ENCODE data around the gene TCP11L2. TPM values are rescaled to one million over a fixed set of nuclear protein-coding genes. Genes with fewer than 3 reads are reported as not detected.

TCP11L2 gene
- total and polyA plus RNA-seq, 2 of the 8 experiments (the other 6 are each of a cell fraction or from before 2014, with no cell fraction given): 2.1 to 7.1 TPM

GRCh38 chr12:106332536-106332935 is 30.0 kb downstream of the TCP11L2 start:
- H3K9ac ChIP-seq (replicated peaks in 1 of 4; ENCODE audit: extremely low read depth in 1 of 4, low read depth in 3 of 4, low read length in 3 of 4): no peak overlapping the region
- H2AFZ ChIP-seq (ENCODE audit: low read length): no peak overlapping the region
- H3K4me3 ChIP-seq (ENCODE audit: extremely low read depth in 1 of 4, insufficient read depth in 2 of 4, low read depth in 3 of 4, low read length in 4 of 4): no peak overlapping the region
- no peak overlapping the region for H4K8ac ChIP-seq (ENCODE audit: extremely low read depth, insufficient read depth, low read length)
- ChIA-PET CTCF (ENCODE audit: partially characterized antibody) (interaction anchor here (0.8 to 2.1 kb wide), 4 partner anchors 10 to 433 kb away, joined by 3 to 7 read pairs (median 4); no protein-coding TSS in a partner anchor), POLR2A (ENCODE audit: partially characterized antibody) (no interaction called here)
- H3K23me2 ChIP-seq (ENCODE audit: low read depth, low read length): no peaks in the 10 kb centered on the region
- H2BK5ac ChIP-seq (ENCODE audit: low read depth, low read length): no peak overlapping the region
- H4K20me1 ChIP-seq (replicated peaks in 1 of 2; ENCODE audit: control insufficient read depth in 1 of 2, insufficient read depth in 2 of 2, low read length in 2 of 2): no peaks in the 10 kb centered on the region
- FAIRE-seq (no peak), DNase-seq (ENCODE audit: low read depth in 1 of 2, low spot score in 2 of 2) (no peak)
- no peak overlapping the region for H3K4me2 ChIP-seq (ENCODE audit: insufficient read depth in 1 of 2, low read depth in 2 of 2, low read length in 2 of 2)
- no peak overlapping the region for H2BK12ac ChIP-seq (ENCODE audit: low read depth, low read length)
- peaks cover 2 to 6% (median 4%) of the 10 kb centered on the region in 4 experiments; a peak in 4 of 7 replicates for H3K4me1 ChIP-seq (replicated peaks in 1 of 4; ENCODE audit: control insufficient read depth in 3 of 4, insufficient read depth in 4 of 4, low read length in 3 of 4)
- H3K14ac ChIP-seq (ENCODE audit: insufficient read length): no peak overlapping the region
- no peak overlapping the region for H3K23ac ChIP-seq (ENCODE audit: insufficient read length)
- no peak overlapping the region for H2AK5ac ChIP-seq (ENCODE audit: low read depth, low read length)
- H2BK15ac ChIP-seq (ENCODE audit: low read length): no peak overlapping the region
- no peak overlapping the region for H3K4ac ChIP-seq (replicated peaks; ENCODE audit: insufficient read length, low read depth, low read length)
- H3K27me3 ChIP-seq (replicated peaks in 1 of 4; ENCODE audit: control insufficient read depth in 3 of 4, extremely low read depth in 1 of 4, insufficient read depth in 3 of 4, low read length in 3 of 4): no peaks in the 10 kb centered on the region
- H2BK20ac ChIP-seq (ENCODE audit: low read length): no peak overlapping the region
- H3K79me1 ChIP-seq (ENCODE audit: low read depth, low read length): no peaks in the 10 kb centered on the region
- H3K56ac ChIP-seq (replicated peaks; ENCODE audit: insufficient read length, low read depth, low read length): no peak overlapping the region
- H3K36me3 ChIP-seq (ENCODE audit: control insufficient read depth in 2 of 4, insufficient read depth in 4 of 4, low read length in 3 of 4): no peaks in the 10 kb centered on the region; a peak in 1 of 8 replicates
- H3K18ac ChIP-seq (ENCODE audit: extremely low read depth, low read length): no peak overlapping the region
- no peaks in the 10 kb centered on the region for H3K79me2 ChIP-seq (ENCODE audit: control insufficient read depth in 1 of 2, insufficient read depth in 2 of 2, low read length in 2 of 2)
- H3K9me3 ChIP-seq (ENCODE audit: insufficient read depth in 2 of 2, low read depth in 1 of 2, low read length in 1 of 2): peaks cover 0 to 5% of the 10 kb centered on the region in 2 experiments; a peak in 3 of 4 replicates
- no peak overlapping the region for H4K91ac ChIP-seq (replicated peaks; ENCODE audit: insufficient read length, low read length)
- no peak overlapping the region for H4K5ac ChIP-seq (ENCODE audit: insufficient read length, low read depth, low read length)
- H2BK120ac ChIP-seq (replicated peaks; ENCODE audit: low read depth, low read length): no peak overlapping the region
- no peak overlapping the region for H3K27ac ChIP-seq (ENCODE audit: low read depth, low read length)
- TF ChIP-seq PHF8 (conservative IDR thresholded peaks at IDR 0.05; ENCODE audit: low read depth, low read length): no peak
- no peak for TF ChIP-seq JUN (IDR thresholded peaks at IDR 0.05; ENCODE audit: low read depth, low read length)
- TF ChIP-seq TAF1 (IDR thresholded peaks at IDR 0.05; ENCODE audit: low read depth, low read length): no peak
- TF ChIP-seq NANOG (IDR thresholded peaks at IDR 0.05; ENCODE audit: insufficient read depth, low read depth, low read length, poor library complexity, severe bottlenecking): no peak
- no peak for TF ChIP-seq KDM4A (IDR thresholded peaks at IDR 0.05; ENCODE audit: low read depth, low read length, severe bottlenecking)
- TF ChIP-seq GTF2F1 (IDR thresholded peaks at IDR 0.05; ENCODE audit: borderline replicate concordance, low read depth, low read length): no peak
- no peak for TF ChIP-seq RFX5 (IDR thresholded peaks at IDR 0.05; ENCODE audit: borderline replicate concordance, low read depth, low read length)
- no peak for TF ChIP-seq HDAC2 (IDR thresholded peaks at IDR 0.05; ENCODE audit: borderline replicate concordance in 1 of 2, low read depth in 2 of 2, low read length in 2 of 2)
- no peak for TF ChIP-seq CTCF (IDR thresholded peaks at IDR 0.05; ENCODE audit: control extremely low read depth in 1 of 3, insufficient read depth in 1 of 3, low read depth in 1 of 3, low read length in 3 of 3)
- TF ChIP-seq SAP30 (IDR thresholded peaks at IDR 0.05; ENCODE audit: insufficient read depth, insufficient replicate concordance, low read length): no peak
- TF ChIP-seq BRCA1 (IDR thresholded peaks at IDR 0.05; ENCODE audit: low read depth, low read length): no peak
